K562 (cell line): ENCODE measurements around the gene IQCN. TPM values are rescaled to one million over a fixed set of nuclear protein-coding genes. Genes with fewer than 3 reads are reported as not detected.

Experiments used
- DPF2 ChIP-seq: fragments of 450-650 bp; IDR thresholded peaks from 2 replicates; pipeline ENCODE4 v1.6.1; 2016
- ETV1 ChIP-seq: fragments of 450-650 bp; conservative IDR thresholded peaks from 2 replicates; pipeline ENCODE4 v1.6.1; 2016; ENCODE audit warnings: missing genetic modification characterization, control low read depth, low read depth, missing compliant biosample characterization
- GTF2B ChIP-seq: IDR thresholded peaks from 2 replicates; pipeline ENCODE4 v1.6.1; 2011; ENCODE audit not compliant: insufficient read length; ENCODE audit errors: extremely low read depth
- HOMEZ ChIP-seq: fragments of 250-450 bp; sonication (Bioruptor Pico); IDR thresholded peaks from 2 replicates; pipeline ENCODE4 v1.4.0; 2020; ENCODE audit warnings: mild to moderate bottlenecking, moderate library complexity
- MAZ ChIP-seq, 2 experiments: fragments of 450-650 bp in 1 of 2; sonication (generic) in 1 of 2; formaldehyde crosslinking; IDR thresholded peaks in 1 of 2; conservative IDR thresholded peaks in 1 of 2; 2 replicates each; pipeline versions ENCODE4 v1.4.0 to v1.5.0; 2020; ENCODE audit warnings: mild to moderate bottlenecking in 1 of 2, missing genetic modification reagents in 1 of 2
- MBD2 ChIP-seq: sonication (generic); IDR thresholded peaks from 2 replicates; pipeline ENCODE4 v1.6.1; 2016; ENCODE audit warnings: low read depth, borderline replicate concordance
- MYC ChIP-seq, 2 experiments: fragments of 250-450 bp in 1 of 2; sonication (Bioruptor Pico) in 1 of 2; IDR thresholded peaks; 2 replicates each; pipeline versions ENCODE4 v1.5.1 to v1.6.1; 2012 to 2021; ENCODE audit warnings: low read depth in 2 of 2, borderline replicate concordance in 1 of 2, improper control_type of control experiment in 1 of 2, low read length in 1 of 2, mild to moderate bottlenecking in 1 of 2, moderate library complexity in 1 of 2
- NCOA6 ChIP-seq: fragments of 450-650 bp; IDR thresholded peaks from 2 replicates; pipeline ENCODE4 v1.6.1; 2017; ENCODE audit warnings: mild to moderate bottlenecking
- PTBP1 ChIP-seq: fragments of 200-400 bp; formaldehyde crosslinking; IDR thresholded peaks from 2 replicates; pipeline ENCODE4 v1.6.1; 2017; ENCODE audit warnings: low read depth, low read length
- SIRT6 ChIP-seq: IDR thresholded peaks from one replicate; pipeline ENCODE4 v1.6.1; 2012; ENCODE audit warnings: low read depth, mild to moderate bottlenecking, control low read depth, inconsistent platforms, low read length, moderate library complexity
- STAT6 ChIP-seq: sonication (generic); formaldehyde crosslinking; IDR thresholded peaks from 2 replicates; pipeline ENCODE4 v1.8.1; 2023; ENCODE audit warnings: mild to moderate bottlenecking, missing genetic modification reagents
- TEAD1 ChIP-seq, 2 experiments: fragments of 450-650 bp in 1 of 2; sonication (generic) in 1 of 2; formaldehyde crosslinking; IDR thresholded peaks; 2 replicates each; pipeline versions ENCODE4 v1.4.0 to v1.8.0; 2020 to 2022; ENCODE audit warnings: mild to moderate bottlenecking in 2 of 2, missing genetic modification reagents in 1 of 2
- ZC3H4 ChIP-seq: sonication (generic); formaldehyde crosslinking; IDR thresholded peaks from 2 replicates; pipeline ENCODE4 v1.9.0; 2021; ENCODE audit warnings: missing genetic modification reagents, borderline replicate concordance
- ZNF518B ChIP-seq: fragments of 250-450 bp; sonication (Bioruptor Pico); IDR thresholded peaks from 2 replicates; pipeline ENCODE4 v1.5.0; 2021; ENCODE audit warnings: mild to moderate bottlenecking, moderate library complexity
- ZNF583 ChIP-seq: fragments of 250-450 bp; sonication (Bioruptor Pico); IDR thresholded peaks from 2 replicates; pipeline ENCODE4 v1.4.0; 2020
- ZNF655 ChIP-seq: fragments of 250-450 bp; sonication (Bioruptor Pico); IDR thresholded peaks from 2 replicates; pipeline ENCODE4 v1.5.0; 2021
- ZNF696 ChIP-seq: fragments of 250-450 bp; sonication (Bioruptor Pico); conservative IDR thresholded peaks from 2 replicates; pipeline ENCODE4 v1.4.0; 2020; ENCODE audit warnings: mild to moderate bottlenecking, moderate library complexity
- polyA plus RNA-seq, 8 experiments: library from polyadenylated mRNA; depleted of rRNA in 4 of 8; stranded (reverse) in 5 of 8; unstranded in 3 of 8; fragments of >200 nt; fragmentation: Nextera tagmentation in 2 of 8; fragmentation: Illumina TruSeq in 1 of 8; extraction: Ambion mirVana in 2 of 8; extraction: Trizol in 1 of 8; gene quantifications; 2 replicates each; pipeline versions ENCODE4 v1.2.1 to v1.2.3, GENCODE V29; 2011 to 2014; ENCODE audit warnings: inconsistent platforms in 1 of 8, missing spikeins in 1 of 8
- total RNA-seq, 7 experiments: library from RNA; depleted of rRNA in 6 of 7; stranded (reverse); fragments of >200 nt in 6 of 7; fragmentation: Illumina TruSeq in 2 of 7; extraction: Trizol in 2 of 7; gene quantifications; 2 replicates each; pipeline versions ENCODE4 v1.2.1 to v1.2.3, GENCODE V29; 2011 to 2021; ENCODE audit warnings: low replicate concordance in 1 of 7

The IQCN gene
- total and polyA plus RNA-seq, 9 of the 15 experiments (the other 6 are each of a cell fraction or from before 2014, with no cell fraction given), result 0.01 to 0.07 (median 0.04) TPM; not detected in 3

- TF ChIP-seq HOMEZ (CRISPR knock-in tag) (no peak), NCOA6 (peak; percentile 86), MAZ (CRISPR knock-in tag; conservative IDR thresholded peaks at IDR 0.05 in 1 of 2, IDR thresholded peaks at IDR 0.05 in 1 of 2) (peak; percentile 58 to 92; a peak in 3 of 4 replicates), ZNF696 (CRISPR knock-in tag) (no peak), PTBP1 (no peak), MBD2 (no peak), ZNF655 (CRISPR knock-in tag) (no peak), ZNF583 (0 out of 2 replicates have a peak, but pooled peaks have one; percentile 31), TEAD1 (CRISPR knock-in tag; IDR thresholded peaks at IDR 0.05) (peak in 1 of 2 experiments; percentile 85; a peak in 1 of 4 replicates), GTF2B (no peak), STAT6 (no peak), DPF2 (no peak), SIRT6 (no peak), ZNF518B (CRISPR knock-in tag) (no peak), ZC3H4 (CRISPR knock-in tag) (no peak), ETV1 (tag) (0 out of 2 replicates have a peak, but pooled peaks have one; percentile 47), MYC (IDR thresholded peaks at IDR 0.05; ENCODE audit: low read depth, low read length) (0 out of 2 replicates have a peak, but pooled peaks have one; percentile 18), MYC (CRISPR knock-in tag; IDR thresholded peaks at IDR 0.05; ENCODE audit: borderline replicate concordance, low read depth) (no peak)
Observed at GRCh38 chr19:18233224-18233825, 40.9 kb downstream of the IQCN start (continued).
